ENCODE measurements around the gene SELENOS.

The SELENOS gene

GRCh38 chr15:101307897-101308603 lies 30.8 kb upstream of the SELENOS start:
- in situ Hi-C loops (cut with HindIII; ENCODE audit: low pct_ligation_motif_present, low sequenced_read_pairs), result no loop called here
- DNase-seq, result no peak
- no peak overlapping the region for H3K27ac ChIP-seq
- H3K4me3 ChIP-seq (ENCODE audit: low read depth, low read length), result no peak overlapping the region
- H3K27me3 ChIP-seq (replicated peaks), result no peaks in the 10 kb centered on the region
- TF ChIP-seq CTCF (IDR thresholded peaks at IDR 0.05; ENCODE audit: low read depth, low read length, missing control alignments), result no peak
- H3K36me3 ChIP-seq (replicated peaks), result no peaks in the 10 kb centered on the region

- TF ChIP-seq CTCF (IDR thresholded peaks at IDR 0.05; ENCODE audit: low read depth, low read length, missing control alignments), result no peak
- H3K27ac ChIP-seq, result no peak overlapping the region
- H3K36me3 ChIP-seq (replicated peaks), result no peaks in the 10 kb centered on the region
- no peak for DNase-seq
- H3K27me3 ChIP-seq (replicated peaks), result no peaks in the 10 kb centered on the region
- in situ Hi-C loops (cut with HindIII; ENCODE audit: low pct_ligation_motif_present, low sequenced_read_pairs), result no loop called here
- H3K4me3 ChIP-seq (ENCODE audit: low read depth, low read length), result no peak overlapping the region
Observed at GRCh38 chr15:101307048-101307896, 30.0 kb upstream of the SELENOS start.

- Histone ChIP-seq H3K4me3 (ENCODE audit: low read depth, low read length) (no peak overlapping the region), H3K27me3 (replicated peaks) (no peaks in the 10 kb centered on the region), H3K36me3 (replicated peaks) (no peaks in the 10 kb centered on the region), H3K27ac (no peak overlapping the region)
- no peak for DNase-seq
- TF ChIP-seq CTCF (IDR thresholded peaks at IDR 0.05; ENCODE audit: low read depth, low read length, missing control alignments), result no peak
- in situ Hi-C loops (cut with HindIII; ENCODE audit: low pct_ligation_motif_present, low sequenced_read_pairs), result no loop called here
Observed at GRCh38 chr15:101306341-101307047, 29.2 kb upstream of the SELENOS start.

GRCh38 chr15:101305820-101306255 lies 28.6 kb upstream of the SELENOS start:
- in situ Hi-C loops (cut with HindIII; ENCODE audit: low pct_ligation_motif_present, low sequenced_read_pairs), result no loop called here
- Histone ChIP-seq H3K27ac (no peak overlapping the region), H3K27me3 (replicated peaks) (no peaks in the 10 kb centered on the region), H3K36me3 (replicated peaks) (no peaks in the 10 kb centered on the region), H3K4me3 (ENCODE audit: low read depth, low read length) (no peak overlapping the region)
- no peak for TF ChIP-seq CTCF (IDR thresholded peaks at IDR 0.05; ENCODE audit: low read depth, low read length, missing control alignments)
- DNase-seq, result no peak

GRCh38 chr15:101303408-101303807 lies 26.1 kb upstream of the SELENOS start:
- no peaks in the 10 kb centered on the region for H3K36me3 ChIP-seq (replicated peaks)
- H3K27ac ChIP-seq, result no peak overlapping the region
- DNase-seq, result no peak
- no peak overlapping the region for H3K4me3 ChIP-seq (ENCODE audit: low read depth, low read length)
- no peaks in the 10 kb centered on the region for H3K27me3 ChIP-seq (replicated peaks)
- in situ Hi-C loops (cut with HindIII; ENCODE audit: low pct_ligation_motif_present, low sequenced_read_pairs), result no loop called here
- no peak for TF ChIP-seq CTCF (IDR thresholded peaks at IDR 0.05; ENCODE audit: low read depth, low read length, missing control alignments)

Data from brain microvascular endothelial cell (primary cell).